Amygdala (tissue), 56 donors: ENCODE results near the gene CCNT2.
"Not testable (repeated sequence)": the region's sequence is repeated elsewhere in the genome, so short reads cannot be mapped to it uniquely, and the experiment has no call there.

ENCODE experiments used
- DNase-seq, 56 donors: peaks; one replicate each; lab custom pipeline; 2025; lab: John Stamatoyannopoulos, UW

The CCNT2 gene

DNA sequence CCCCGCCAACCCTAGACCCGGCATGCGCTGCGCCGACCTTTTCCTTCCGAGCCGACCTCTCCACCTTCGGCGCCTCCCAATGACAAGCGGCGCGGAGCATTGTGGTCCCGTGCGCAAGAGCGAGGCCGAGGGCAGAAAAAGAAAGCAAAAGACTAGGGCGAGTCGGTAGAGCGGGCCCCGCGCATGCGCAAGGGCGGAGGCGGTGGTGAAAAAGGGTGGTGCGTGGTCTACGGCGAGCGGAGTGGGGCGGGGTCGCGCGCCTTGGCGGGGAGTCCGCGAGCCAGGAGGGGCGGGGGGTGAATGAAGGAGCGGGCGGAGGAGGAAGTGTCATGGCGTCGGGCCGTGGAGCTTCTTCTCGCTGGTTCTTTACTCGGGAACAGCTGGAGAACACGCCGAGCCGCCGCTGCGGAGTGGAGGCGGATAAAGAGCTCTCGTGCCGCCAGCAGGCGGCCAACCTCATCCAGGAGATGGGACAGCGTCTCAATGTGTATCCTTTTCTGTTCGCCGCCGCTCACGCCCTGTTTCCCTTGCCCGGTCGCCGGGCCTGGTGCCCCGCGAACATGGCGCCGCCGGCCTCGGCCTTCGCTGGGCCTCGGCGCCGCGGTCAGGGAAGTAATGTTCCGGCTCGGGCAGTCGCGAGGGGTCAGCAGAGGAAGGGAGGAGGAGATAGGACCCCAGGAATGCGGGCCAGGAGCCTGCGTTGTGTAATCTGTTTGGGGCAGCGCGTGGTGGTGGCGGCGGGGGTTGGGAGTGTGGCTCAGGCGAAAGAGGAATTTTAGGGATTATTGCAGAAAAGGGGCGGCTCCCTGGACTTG lies at the start of gene CCNT2:
Gene CCNT2, plus strand, starts transcription at position 297 of the 815 bp plus-strand sequence. Its CDS starts 33 bp downstream, at position 330.
- peak; percentile 82 to 100 (median 98) for DNase-seq

DNA sequence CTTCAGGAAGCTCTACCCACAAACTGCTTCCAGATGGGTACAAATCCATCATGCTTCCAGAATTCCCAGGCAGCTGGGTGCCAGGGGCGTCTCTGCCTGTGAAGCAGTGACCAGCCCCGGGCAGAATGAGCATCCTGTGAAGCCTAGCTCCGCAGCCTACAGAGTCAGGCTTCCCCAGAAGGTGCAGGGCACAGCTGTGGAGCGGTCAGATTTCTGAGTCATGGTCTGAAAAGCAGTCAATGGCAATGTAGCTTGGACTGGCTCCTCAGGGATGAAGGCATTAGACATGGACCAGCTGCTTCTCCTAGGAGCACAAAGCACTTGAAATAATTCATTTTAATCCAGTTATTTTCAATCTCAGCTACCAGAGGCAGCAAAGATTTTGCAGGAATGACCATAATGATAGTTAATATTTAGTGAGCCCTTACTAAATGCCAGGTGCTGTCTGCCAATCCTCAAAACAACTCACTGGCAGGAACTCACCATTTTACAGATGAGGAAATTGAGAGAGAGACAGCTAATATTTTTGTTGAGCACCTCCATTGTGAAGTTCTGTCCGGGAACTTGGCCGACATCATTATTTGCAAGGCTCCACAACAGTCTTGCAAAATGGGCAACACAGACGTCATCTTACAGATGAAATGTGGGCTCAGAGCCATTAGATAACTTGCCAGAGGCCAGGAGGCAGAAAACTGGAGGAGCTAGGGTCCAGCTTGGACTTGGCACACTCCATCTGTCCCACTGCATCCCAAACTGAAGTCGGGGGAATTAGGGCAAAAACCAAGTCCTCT lies 48.5 kb upstream of the CCNT2 start:
- peak in 1 of 56 donors; percentile 2 for DNase-seq

DNA sequence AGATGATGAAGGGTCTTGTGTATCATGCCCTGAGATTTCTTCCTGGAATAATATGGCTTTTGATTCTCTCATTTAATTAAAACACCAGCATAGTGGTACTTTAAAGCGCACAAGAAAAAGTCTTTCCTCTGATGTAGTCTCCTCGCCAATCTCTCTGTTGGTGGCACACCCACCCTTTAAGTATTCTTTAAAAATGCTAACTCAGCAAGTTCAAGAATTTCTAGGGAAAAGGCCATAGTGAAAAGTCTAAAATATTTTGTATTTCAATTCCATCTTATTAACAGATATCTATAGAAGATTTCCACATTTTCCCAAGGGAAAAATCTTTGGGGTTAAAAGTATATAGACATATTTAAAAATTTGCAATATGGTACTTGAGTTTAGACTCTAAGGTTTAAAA lies 45.5 kb upstream of the CCNT2 start:
- no peak for DNase-seq

DNA sequence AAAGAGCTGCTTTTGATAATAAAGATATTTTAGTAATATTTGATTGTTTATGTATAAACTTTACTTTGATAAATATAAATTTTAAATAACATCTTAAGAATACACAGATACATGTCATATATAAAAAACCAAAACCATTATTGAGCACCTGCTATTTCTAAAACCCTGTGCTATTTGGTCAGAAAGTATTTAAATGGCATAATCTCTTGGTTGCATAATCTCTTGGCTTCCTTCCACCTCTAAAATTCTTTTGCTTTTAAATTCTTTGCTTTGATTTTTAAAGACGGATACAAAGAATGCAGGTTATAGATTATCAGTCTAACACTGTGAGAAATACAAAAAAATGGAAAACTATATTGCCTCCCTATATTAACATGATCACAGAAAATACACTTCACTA lies 43.3 kb upstream of the CCNT2 start:
- no peak for DNase-seq

DNA sequence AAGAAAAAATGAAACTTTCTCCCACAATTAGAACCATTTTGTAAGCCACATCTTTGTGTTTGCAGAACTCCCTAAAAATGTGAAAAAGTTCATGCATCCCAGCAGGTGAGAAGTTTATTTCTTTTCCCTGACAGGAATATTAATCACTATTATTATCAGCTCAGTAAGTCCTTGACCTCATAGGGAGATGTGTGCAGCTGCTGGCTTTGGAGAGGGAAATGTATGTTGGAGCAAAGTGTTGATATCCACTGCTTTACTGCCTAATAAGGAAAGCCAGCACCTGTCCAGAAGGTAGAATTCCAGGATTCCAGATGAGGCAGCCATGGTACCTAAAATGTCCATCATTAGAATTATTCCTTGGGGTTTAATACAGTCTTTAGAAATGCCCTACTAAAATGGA lies 35.8 kb upstream of the CCNT2 start:
- no peak for DNase-seq

DNA sequence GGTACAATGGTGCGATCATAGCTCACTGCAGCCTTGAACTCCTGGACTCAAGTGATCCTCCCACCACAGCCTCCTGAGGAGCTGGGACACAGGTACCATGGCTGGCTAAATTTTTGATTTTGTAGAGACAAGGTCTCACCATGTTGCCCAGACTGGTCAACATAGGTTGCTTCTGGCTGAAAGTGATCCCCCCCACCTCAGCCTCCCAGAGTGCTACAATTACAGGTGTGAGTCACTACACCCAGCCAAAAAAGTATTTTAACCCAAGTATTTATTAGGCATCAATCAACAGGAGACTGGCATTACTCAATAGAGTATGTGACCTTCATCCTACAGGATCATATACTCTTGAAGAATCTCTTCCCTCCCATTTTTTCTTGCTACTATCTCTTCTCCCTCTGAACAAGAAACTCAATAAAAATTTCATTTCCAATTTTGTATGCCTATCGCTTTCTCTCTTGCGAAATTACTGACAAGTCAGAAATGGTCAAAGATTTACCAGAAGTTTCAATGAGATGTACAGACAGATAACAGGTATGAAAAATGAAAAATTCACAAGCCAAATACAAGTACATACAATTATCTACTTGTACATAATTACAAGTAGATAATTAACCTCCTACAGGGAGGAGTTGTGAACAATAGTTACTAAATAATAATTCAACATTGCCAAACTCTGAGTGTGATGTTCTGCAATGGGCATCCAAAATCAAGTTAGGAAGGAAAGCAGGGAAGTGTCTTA lies 34.9 kb upstream of the CCNT2 start:
- DNase-seq, result no peak

DNA sequence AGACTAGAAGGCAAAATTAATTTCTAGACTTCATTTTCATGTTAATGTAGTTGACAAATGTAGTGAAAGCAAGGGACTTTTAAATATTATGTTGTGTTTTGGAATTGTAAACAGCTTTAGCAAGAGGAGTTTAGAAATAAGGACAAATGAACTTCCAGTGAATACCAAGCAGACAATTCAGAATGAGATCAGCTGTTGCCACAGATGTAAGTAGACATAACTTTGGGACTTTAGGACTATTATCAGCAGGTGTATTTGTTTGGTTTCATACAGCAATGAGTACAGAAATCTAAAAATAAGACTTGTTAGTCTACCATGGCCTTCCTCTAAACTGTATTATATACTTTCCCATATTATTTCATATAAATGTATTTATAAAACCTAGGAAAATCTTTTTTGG lies 34.2 kb upstream of the CCNT2 start:
- no peak for DNase-seq

DNA sequence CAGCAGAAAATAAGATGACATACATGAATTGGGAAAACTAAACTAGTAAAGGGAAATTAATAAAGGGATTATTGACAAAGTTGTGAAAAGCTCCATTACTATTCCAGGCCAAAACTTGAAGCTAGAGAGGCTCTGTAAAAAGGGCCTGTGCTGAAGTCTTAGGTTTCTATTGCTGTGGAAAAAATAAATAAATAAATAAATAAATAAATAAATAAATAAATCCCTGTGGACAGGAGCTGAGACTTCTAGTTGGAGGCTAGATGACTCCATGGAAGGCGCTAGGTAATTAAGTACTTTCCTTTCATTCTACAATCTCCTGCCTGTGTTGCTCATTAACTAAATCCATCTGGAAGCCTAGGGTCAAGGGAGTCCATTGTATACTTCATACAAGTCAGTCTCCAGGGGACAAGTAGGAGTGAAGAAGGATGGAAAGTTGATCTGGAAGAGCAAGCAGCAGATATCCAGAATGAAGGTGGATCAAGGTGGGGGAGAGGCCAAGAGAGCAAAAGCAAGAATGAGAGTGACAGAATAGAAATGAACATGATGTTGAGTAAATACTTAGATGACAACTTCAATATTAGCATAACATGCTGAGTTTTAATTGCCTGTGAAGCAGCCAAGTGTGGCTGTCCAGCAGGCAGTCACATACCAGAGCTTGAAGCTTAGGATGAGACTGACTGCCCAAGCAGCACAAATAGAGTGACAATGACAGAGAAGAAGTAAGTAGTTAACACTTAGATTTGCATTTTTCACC lies 26.2 kb upstream of the CCNT2 start:
- no peak for DNase-seq

DNA sequence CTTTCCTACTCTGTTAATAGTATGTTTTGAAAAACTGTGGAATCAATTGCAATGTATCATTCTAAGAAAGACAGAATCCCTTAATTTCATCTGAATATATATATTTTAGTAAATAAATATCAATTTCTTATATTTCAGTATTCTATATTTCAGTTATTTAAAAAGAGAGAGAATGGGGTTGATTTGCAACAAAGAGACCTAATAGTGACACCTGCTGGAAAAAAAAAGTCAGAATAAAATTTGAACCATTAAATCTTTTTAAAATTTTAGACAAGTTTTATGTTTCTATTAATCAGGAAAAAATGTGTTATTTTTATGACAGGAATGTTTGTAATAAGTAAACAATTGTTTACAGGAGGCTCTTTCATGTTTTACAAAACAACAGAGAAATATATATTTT lies 20.7 kb upstream of the CCNT2 start:
- no peak for DNase-seq

DNA sequence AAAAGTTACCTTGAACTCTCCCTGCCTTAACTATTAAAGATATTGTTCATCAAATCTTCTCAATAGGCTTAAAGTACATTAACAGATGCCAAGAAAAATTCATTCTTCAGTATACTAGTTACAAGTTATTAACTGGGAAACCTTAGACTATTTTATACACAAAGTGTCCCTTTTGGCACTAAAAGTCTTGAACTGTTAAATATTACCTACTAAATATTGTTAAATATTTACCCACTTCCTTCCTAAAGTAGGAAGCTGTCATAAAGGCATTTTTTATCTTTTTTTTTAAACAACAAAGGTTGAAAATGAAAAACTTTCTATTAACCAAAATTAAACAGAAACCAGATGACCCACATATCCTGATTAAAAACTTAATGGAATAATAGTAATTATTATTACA lies 19.4 kb upstream of the CCNT2 start:
- DNase-seq, result no peak

DNA sequence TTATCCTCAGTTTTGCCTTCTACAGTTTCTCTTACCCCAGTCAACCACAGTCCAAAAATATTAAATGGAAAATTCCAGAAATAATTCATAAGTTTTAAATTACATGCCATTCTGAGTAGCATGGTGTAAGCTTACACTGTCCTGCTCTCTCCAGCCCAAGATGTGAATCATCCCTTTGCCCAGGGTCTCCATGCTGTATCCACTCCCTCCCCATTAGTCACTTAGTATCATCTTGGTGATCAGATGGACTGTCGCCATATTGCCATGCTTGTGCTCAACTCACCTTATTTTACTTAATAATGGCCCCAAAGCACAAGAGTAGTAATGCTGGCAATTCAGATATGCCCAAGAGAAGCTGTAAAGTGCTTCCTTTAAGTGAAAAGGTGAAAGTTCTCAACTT lies 18.5 kb upstream of the CCNT2 start:
- no peak for DNase-seq

DNA sequence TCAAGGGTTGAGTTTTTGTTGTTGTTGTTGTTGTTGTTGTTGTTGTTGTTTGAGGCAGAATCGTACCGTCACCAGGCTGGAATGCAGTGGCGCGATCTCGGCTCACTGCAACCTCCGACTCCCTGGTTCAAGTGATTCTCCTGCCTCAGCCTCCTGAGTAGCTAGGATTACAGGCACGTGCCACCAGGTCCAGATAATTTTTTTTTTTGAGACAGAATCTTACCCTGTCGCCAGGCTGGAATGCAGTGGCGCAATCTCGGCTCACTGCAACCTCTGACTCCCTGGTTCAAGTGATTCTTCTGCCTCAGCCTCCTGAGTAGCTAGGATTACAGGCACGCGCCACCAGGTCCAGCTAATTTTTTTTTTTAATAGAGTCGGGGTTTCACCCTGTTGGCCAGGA lies 14.9 kb upstream of the CCNT2 start:
- not testable (repeated sequence) for DNase-seq

DNA sequence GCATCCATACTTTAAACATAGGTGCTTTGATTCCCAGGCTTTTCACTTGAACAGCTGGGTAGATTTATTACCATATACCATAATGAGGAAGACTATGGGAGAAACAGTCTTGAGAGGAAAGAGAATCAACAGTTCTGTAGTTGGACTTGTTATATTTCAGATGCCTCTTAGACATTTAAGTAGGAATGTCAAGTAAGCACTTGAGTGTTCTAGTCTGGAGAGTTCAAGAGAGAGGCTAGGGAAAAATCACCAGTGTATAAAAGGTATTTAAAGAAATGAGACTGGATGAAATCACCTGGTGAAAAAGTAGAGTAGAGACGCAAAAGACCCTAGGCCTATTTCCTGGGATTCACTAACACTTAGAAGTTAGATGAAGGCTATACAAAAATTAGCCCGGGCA lies 13.5 kb upstream of the CCNT2 start:
- no peak for DNase-seq

DNA sequence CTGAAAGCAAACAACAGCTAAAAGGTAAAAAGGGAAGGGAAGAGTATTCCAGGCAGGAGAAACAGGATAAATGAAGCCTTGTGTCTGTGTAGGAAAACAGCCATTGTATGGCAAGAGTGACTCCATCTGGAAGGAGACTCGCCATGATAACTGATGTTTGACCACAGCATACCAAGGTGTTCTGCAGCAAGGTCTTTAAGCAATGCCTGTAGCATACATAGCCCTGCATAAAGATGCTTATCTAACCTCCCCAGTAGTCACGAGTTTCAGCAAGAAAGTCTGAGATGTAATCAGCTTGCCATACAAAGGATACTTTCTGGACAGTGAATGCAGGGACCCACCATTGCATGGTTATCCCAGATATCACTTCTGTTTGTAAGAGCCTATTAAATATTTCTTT lies 11.9 kb upstream of the CCNT2 start:
- DNase-seq, result no peak

DNA sequence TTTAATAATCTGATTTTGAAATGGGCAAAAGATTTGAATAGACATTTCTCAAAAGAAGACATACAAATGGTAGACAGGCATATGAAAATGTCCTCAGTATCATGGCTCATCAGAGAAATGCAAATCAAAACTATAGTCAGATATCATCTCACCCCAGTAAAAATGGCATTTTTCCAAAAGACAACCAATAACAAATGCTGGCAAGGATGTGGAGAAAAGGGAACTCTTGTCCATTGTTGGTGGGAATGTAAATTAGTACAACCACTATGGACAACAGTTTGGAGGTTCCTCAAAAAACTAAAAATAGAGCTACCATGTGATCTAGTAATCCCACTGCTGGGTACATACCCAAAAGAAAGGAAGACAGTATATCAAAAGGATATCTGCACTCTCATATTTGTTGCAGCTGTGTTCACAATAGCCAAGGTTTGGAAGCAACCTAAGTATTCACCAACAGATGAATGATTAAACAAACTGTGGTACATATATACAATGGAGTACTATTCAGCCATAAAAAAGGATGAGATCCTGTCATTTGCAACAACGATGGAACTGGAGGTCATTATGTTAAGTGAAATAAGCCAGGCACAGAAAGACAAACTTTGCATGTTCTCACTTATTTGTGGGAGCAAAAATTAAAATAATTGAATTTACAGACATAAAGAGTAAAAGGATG lies 11.0 kb upstream of the CCNT2 start:
- DNase-seq, result not testable (repeated sequence)

DNA sequence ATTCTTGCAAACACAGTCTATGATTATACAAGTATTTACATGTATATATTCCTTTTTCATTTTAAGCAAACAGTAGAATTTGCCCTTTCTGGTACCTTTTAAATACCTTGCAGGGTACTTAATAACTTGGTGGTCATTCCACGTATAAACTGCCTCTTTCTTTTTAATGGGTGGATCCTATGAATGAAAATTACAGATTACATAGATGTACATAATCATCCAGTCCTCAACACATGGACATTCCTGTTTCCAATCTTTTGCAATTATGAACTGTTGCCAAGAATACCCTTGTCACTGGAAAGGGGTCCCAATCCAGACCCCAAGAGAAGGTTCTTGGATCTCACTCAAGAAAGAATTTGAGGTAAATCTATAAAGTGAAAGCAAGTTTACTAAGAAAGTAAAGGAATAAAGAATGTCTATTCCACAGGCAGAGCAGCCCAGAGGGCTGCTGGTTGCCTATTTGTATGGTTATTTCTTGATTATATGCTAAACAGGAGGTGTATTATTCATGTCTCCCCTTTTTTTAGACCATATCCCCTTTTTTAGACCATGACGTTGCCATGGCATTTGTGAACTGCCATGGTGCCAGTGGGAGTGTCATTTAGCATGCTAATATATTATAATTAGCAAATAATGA lies 7.7 kb upstream of the CCNT2 start:
- no peak for DNase-seq

DNA sequence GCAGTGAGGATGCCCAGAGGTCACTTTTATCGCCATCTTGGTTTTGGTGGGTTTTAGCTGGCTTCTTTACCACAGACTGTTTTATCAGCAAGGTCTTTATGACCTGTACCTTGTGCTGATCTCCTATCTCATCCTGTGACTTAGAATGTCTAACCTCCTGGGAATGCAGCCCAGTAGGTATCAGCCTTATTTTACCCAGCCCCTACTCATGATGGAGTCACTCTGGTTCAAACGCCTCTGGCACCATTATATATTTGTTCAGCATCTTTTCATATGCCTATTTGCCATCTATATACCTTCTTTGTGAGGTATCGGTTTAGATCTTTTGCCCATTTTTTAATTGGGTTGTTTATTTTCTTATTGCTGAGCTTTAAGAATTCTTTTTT lies 7.2 kb upstream of the CCNT2 start:
- DNase-seq, result no peak

DNA sequence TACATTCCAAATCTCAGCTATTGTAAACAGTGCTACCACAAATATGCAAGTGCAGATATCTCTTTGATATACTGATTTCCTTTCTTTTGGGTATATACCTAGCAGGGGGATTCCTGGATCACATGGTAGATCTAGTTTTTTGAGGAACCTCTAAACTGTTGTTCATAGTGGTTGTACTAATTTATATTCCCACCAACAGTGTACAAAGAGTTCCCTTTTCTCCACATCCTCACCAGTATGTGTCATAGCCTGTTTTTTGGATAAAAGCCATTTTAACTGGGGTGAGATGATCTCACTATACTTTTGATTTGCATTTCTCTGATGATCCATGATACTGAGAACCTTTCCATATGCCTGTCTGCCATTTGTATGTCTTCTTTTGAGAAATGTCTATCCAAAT lies 6.3 kb upstream of the CCNT2 start:
- DNase-seq, result no peak

DNA sequence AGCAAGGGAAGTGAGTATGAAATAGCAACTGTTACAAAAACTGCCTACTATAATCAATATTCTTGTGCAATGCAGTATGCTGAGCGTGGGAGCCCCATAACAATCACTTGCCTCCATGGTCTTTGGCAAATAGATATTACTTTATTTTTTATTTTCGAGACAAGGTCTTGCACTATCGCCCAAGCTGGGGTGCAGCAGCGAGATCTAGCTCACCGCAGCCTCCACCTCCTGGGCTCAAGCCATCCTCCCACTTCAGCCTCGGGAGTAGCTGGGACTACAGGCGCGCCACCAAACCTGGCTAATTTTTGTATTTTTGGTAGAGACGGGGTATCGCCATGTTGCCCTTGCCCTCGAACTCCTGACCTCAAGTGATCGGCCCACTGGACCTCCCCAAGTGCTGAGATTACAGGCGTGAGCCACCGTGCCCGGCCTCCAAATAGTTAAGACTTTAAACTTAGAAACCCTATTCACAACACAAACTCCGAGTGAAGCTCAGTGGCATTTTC lies 1.2 kb upstream of the CCNT2 start:
- peak in 6 of 56 donors; percentile 1 to 32 (median 9) for DNase-seq
